CD8-positive, alpha-beta memory T cell (primary cell): Measurements from ENCODE around the gene PFKL. TPM values are rescaled to one million over a fixed set of nuclear protein-coding genes. Genes with fewer than 3 reads are reported as not detected.

ENCODE experiments used
- CTCF ChIA-PET: fragments of 350-600 bp; sonication (Branson Sonifier 250); formaldehyde crosslinking; loops from one replicate; lab custom pipeline; 2021; ENCODE audit warnings: antibody characterized with exemption; lab: Charles Lee
- POLR2A ChIA-PET: fragments of 350-600 bp; sonication (Branson Sonifier 250); formaldehyde crosslinking; loops from one replicate; lab custom pipeline; 2021; ENCODE audit warnings: antibody characterized with exemption; lab: Charles Lee
- DNase-seq, 5 donors: peaks; one replicate each; pipeline versions ENCODE4 v3.0.0 to v3.0.0-alpha.2; 2020 to 2022; ENCODE audit warnings: mixed read lengths in 1 of 5
- H3K27ac ChIP-seq: one replicate; pipeline ENCODE4 v1.7.0; 2013; ENCODE audit warnings: low read depth, mild to moderate bottlenecking, low read length, moderate library complexity
- H3K27me3 ChIP-seq: 2 replicates; pipeline ENCODE4 v1.7.0; 2013; ENCODE audit warnings: low read length, mild to moderate bottlenecking; ENCODE audit not compliant: insufficient read depth, poor library complexity, severe bottlenecking
- H3K36me3 ChIP-seq: 2 replicates; pipeline ENCODE4 v1.7.0; 2013; ENCODE audit warnings: mild to moderate bottlenecking, low read length, moderate library complexity; ENCODE audit not compliant: insufficient read depth
- H3K4me1 ChIP-seq: 2 replicates; pipeline ENCODE4 v1.7.0; 2013; ENCODE audit warnings: mild to moderate bottlenecking, low read length, moderate library complexity; ENCODE audit not compliant: insufficient read depth
- H3K4me3 ChIP-seq: 2 replicates; pipeline ENCODE4 v1.7.0; 2013; ENCODE audit warnings: mild to moderate bottlenecking, low read length
- H3K9me3 ChIP-seq: 2 replicates; pipeline ENCODE4 v1.7.0; 2013; ENCODE audit warnings: mild to moderate bottlenecking, low read length
- H3K27ac Mint-ChIP-seq, 8 donors: one replicate each; pipeline ENCODE4 v1.8.0; 2020 to 2021; ENCODE audit warnings: mixed read lengths in 8 of 8, mild to moderate bottlenecking in 6 of 8, inconsistent platforms in 3 of 8, moderate library complexity in 3 of 8
- H3K27me3 Mint-ChIP-seq, 2 donors: one replicate each; pipeline ENCODE4 v1.8.0; 2020 to 2021; ENCODE audit warnings: mixed read lengths in 2 of 2, mild to moderate bottlenecking in 1 of 2, moderate library complexity in 1 of 2
- H3K36me3 Mint-ChIP-seq, 3 donors: one replicate each; pipeline ENCODE4 v1.8.0; 2020 to 2021; ENCODE audit warnings: mixed read lengths in 3 of 3, inconsistent platforms in 1 of 3, mild to moderate bottlenecking in 1 of 3
- H3K4me1 Mint-ChIP-seq, 3 donors: one replicate each; pipeline ENCODE4 v1.8.0; 2020 to 2021; ENCODE audit warnings: mixed read lengths in 3 of 3, inconsistent platforms in 1 of 3, mild to moderate bottlenecking in 1 of 3
- H3K4me3 Mint-ChIP-seq, 7 donors: one replicate each; pipeline ENCODE4 v1.8.0; 2020 to 2021; ENCODE audit warnings: mixed read lengths in 7 of 7, mild to moderate bottlenecking in 6 of 7, moderate library complexity in 4 of 7, inconsistent platforms in 2 of 7
- H3K9me3 Mint-ChIP-seq, 5 donors: one replicate each; pipeline ENCODE4 v1.8.0; 2020 to 2022; ENCODE audit warnings: mixed read lengths in 5 of 5, mild to moderate bottlenecking in 3 of 5, moderate library complexity in 2 of 5, inconsistent platforms in 1 of 5
- polyA plus RNA-seq: library from polyadenylated mRNA; unstranded; fragments of 300-500 nt; fragmentation: Illumina TruSeq; gene quantifications from one replicate; pipeline ENCODE4 v1.2.3, GENCODE V29; 2021
- total RNA-seq, 2 experiments: library from RNA; stranded (reverse); gene quantifications; one replicate each; pipeline ENCODE4 v1.2.3, GENCODE V29; 2021

Gene PFKL
- total and polyA plus RNA-seq, 3 experiments from 2014 or later, result 105 to 129 (median 122) TPM

GRCh38 chr21:44294391-44295162, 5.3 kb upstream of the PFKL start:
- Histone ChIP-seq H3K9me3 (no peaks in the 10 kb centered on the region), H3K36me3 (no peaks in the 10 kb centered on the region), H3K4me3 (no peak overlapping the region), H3K27ac (no peak overlapping the region), H3K27me3 (no peaks in the 10 kb centered on the region), H3K4me1 (peaks cover 36% of the 10 kb centered on the region)
- DNase-seq, result peak in 2 of 5 donors; percentile 14 to 43
- ChIA-PET CTCF (no interaction called here), POLR2A (no interaction called here)
- no peak overlapping the region for H3K4me3 Mint-ChIP-seq
- H3K4me1 Mint-ChIP-seq, result peaks cover 20 to 41% (median 22%) of the 10 kb centered on the region in 3 donors
- no peaks in the 10 kb centered on the region for H3K27me3 Mint-ChIP-seq
- peaks cover 0 to 3% (median 0%) of the 10 kb centered on the region in 3 donors for H3K36me3 Mint-ChIP-seq
- no peaks in the 10 kb centered on the region for H3K9me3 Mint-ChIP-seq
- peak overlapping the region in 3 of 8 donors; percentile 17 to 61 (median 53) for H3K27ac Mint-ChIP-seq

DNA sequence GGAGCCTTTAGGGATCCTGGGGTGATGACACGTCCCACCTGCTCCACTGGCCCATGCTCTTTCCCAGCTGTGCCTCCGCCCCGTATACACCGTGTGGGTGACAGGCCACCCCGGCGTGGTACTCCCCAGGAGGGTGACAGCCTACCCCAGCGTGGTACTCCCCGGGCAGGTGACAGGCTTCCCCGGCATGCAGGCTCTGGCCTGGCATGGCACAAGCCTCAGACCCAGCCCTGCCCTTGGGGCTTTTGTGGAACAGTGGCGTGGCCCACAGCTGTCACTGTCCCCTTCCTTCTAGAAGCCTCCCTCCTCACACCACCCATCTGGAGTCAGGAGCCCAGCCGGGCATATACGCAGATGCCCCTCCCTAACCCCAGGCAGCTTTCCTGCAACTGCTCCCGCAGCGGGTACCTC, 4.7 kb upstream of the PFKL start:
- CTCF ChIA-PET, result no interaction called here
- POLR2A ChIA-PET, result interaction anchor here (0.6 kb wide), 1 partner anchor 24 kb away, joined by 8 read pairs; no protein-coding TSS in a partner anchor
- H3K9me3 ChIP-seq, result no peaks in the 10 kb centered on the region
- Mint-ChIP-seq H3K4me3 (peak overlapping the region in 2 of 7 donors; percentile 32 to 39), H3K4me1 (peaks cover 20 to 41% (median 22%) of the 10 kb centered on the region in 3 donors), H3K36me3 (peaks cover 0 to 3% (median 0%) of the 10 kb centered on the region in 3 donors), H3K9me3 (no peaks in the 10 kb centered on the region), H3K27me3 (no peaks in the 10 kb centered on the region), H3K27ac (peak overlapping the region in 1 of 8 donors; percentile 36)
- no peaks in the 10 kb centered on the region for H3K36me3 ChIP-seq
- peak in 1 of 5 donors; percentile 22 for DNase-seq
- H3K27ac ChIP-seq, result no peak overlapping the region
- H3K4me3 ChIP-seq, result no peak overlapping the region
- no peaks in the 10 kb centered on the region for H3K27me3 ChIP-seq
- peaks cover 36% of the 10 kb centered on the region for H3K4me1 ChIP-seq

DNA sequence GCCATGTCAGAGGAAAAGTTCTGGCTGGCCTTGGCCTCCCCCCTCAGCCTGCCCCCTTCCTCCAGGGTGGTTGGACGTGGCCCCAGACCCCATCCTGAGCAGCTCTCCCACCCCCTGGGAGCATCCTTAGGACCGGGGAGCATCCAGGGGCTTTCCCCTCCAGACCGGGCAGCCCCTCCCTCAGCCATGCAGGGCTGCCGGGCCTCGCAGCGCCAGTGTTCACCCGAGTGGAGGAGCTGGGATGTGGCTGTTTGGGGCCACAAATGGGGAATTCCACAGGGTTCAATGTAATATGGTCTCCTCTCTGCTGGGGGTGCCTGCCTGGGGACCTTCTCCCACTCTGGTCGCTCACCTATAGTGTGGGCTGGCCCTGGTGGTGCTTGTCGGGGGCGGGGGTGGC, 4.2 kb upstream of the PFKL start:
- no peak for DNase-seq
- Histone ChIP-seq H3K27me3 (no peaks in the 10 kb centered on the region), H3K4me1 (peaks cover 37% of the 10 kb centered on the region), H3K36me3 (no peaks in the 10 kb centered on the region), H3K9me3 (no peaks in the 10 kb centered on the region), H3K27ac (no peak overlapping the region), H3K4me3 (no peak overlapping the region)
- ChIA-PET CTCF (interaction anchor here (0.9 kb wide), 1 partner anchor 8 kb away, joined by 3 read pairs; no protein-coding TSS in a partner anchor), POLR2A (interaction anchor here (0.6 kb wide), 1 partner anchor 24 kb away, joined by 8 read pairs; no protein-coding TSS in a partner anchor)
- Mint-ChIP-seq H3K27ac (no peak overlapping the region), H3K9me3 (no peaks in the 10 kb centered on the region), H3K4me1 (peaks cover 18 to 42% (median 23%) of the 10 kb centered on the region in 3 donors), H3K36me3 (peaks cover 0 to 3% (median 0%) of the 10 kb centered on the region in 3 donors), H3K27me3 (no peaks in the 10 kb centered on the region), H3K4me3 (no peak overlapping the region)

- POLR2A ChIA-PET, result no interaction called here
- Histone ChIP-seq H3K36me3 (no peaks in the 10 kb centered on the region), H3K27ac (no peak overlapping the region), H3K4me1 (peaks cover 41% of the 10 kb centered on the region), H3K4me3 (no peak overlapping the region), H3K27me3 (no peaks in the 10 kb centered on the region), H3K9me3 (no peaks in the 10 kb centered on the region)
- Mint-ChIP-seq H3K36me3 (peaks cover 0 to 3% (median 0%) of the 10 kb centered on the region in 3 donors), H3K27me3 (no peaks in the 10 kb centered on the region), H3K4me3 (no peak overlapping the region), H3K27ac (no peak overlapping the region), H3K4me1 (peaks cover 21 to 47% (median 27%) of the 10 kb centered on the region in 3 donors), H3K9me3 (no peaks in the 10 kb centered on the region)
- DNase-seq, result no peak
- CTCF ChIA-PET, result interaction anchor here (0.9 to 2.4 kb wide), 2 partner anchors 9 to 12 kb away, joined by 3 to 11 read pairs; no protein-coding TSS in a partner anchor
Observed at GRCh38 chr21:44296103-44296519, 3.7 kb upstream of the PFKL start.

DNA sequence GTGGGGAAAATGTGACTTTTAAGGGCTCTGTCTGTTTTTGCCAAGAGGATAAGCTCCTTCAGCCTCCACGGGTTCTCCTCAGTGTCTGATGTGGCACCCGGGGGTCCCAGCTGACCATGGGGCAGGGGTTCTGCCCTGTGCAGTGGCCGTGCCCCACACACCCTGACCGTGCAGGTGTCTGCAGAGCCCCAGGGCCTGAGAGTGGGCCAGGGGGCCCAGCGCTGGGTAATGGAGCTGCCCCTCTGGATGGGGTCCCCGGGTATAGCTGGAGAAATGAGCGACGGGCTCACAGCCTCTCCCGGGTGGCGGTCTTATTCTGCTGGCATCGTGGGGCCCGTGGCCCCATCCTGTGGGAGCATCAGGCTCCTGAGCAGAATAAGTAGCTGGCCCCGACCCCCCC, 2.9 kb upstream of the PFKL start:
- peaks cover 0 to 3% (median 0%) of the 10 kb centered on the region in 3 donors for H3K36me3 Mint-ChIP-seq
- Histone ChIP-seq H3K36me3 (no peaks in the 10 kb centered on the region), H3K27me3 (no peaks in the 10 kb centered on the region), H3K4me3 (no peak overlapping the region), H3K9me3 (no peaks in the 10 kb centered on the region), H3K27ac (no peak overlapping the region), H3K4me1 (peaks cover 49% of the 10 kb centered on the region)
- H3K27me3 Mint-ChIP-seq, result no peaks in the 10 kb centered on the region
- POLR2A ChIA-PET, result no interaction called here
- H3K9me3 Mint-ChIP-seq, result no peaks in the 10 kb centered on the region
- H3K4me3 Mint-ChIP-seq, result no peak overlapping the region
- H3K4me1 Mint-ChIP-seq, result peaks cover 24 to 55% (median 32%) of the 10 kb centered on the region in 3 donors
- CTCF ChIA-PET, result interaction anchor here (0.7 to 2.4 kb wide), 8 partner anchors 9 to 284 kb away, joined by 3 to 11 read pairs (median 4); no protein-coding TSS in a partner anchor
- H3K27ac Mint-ChIP-seq, result no peak overlapping the region
- no peak for DNase-seq

DNA sequence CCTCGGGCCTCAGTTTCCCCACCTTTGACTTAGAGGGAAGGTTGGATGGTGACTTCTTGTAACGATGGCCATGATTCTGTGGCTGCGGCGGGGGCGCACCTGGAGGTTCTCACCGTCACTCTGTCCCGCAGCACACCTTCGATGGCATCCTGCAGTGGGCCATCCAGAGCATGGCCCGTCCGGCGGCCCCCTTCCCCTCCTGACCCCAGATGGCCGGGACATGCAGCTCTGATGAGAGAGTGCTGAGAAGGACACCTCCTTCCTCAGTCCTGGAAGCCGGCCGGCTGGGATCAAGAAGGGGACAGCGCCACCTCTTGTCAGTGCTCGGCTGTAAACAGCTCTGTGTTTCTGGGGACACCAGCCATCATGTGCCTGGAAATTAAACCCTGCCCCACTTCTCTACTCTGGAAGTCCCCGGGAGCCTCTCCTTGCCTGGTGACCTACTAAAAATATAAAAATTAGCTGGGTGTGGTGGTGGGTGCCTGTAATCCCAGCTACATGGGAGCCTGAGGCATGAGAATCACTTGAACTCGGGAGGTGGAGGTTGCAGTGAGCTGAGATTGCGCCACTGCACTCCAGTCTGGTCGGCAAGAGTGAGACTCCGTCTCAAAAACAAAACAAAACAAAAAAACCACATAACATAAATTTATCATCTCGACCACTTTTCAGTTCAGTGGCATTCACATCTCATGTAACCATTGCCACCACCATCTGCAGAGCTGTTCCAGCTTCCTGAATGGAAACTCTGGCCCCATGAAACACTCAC, 2.1 kb upstream of the PFKL start:
- Mint-ChIP-seq H3K4me1 (peaks cover 30 to 59% (median 40%) of the 10 kb centered on the region in 3 donors), H3K4me3 (peak overlapping the region; percentile 48 to 86 (median 66)), H3K36me3 (peaks cover 0 to 3% (median 0%) of the 10 kb centered on the region in 3 donors), H3K27me3 (no peaks in the 10 kb centered on the region), H3K9me3 (no peaks in the 10 kb centered on the region), H3K27ac (peak overlapping the region in 7 of 8 donors; percentile 47 to 87 (median 72))
- Histone ChIP-seq H3K9me3 (no peaks in the 10 kb centered on the region), H3K27ac (no peak overlapping the region), H3K27me3 (no peaks in the 10 kb centered on the region), H3K36me3 (no peaks in the 10 kb centered on the region), H3K4me1 (peaks cover 57% of the 10 kb centered on the region), H3K4me3 (no peak overlapping the region)
- ChIA-PET POLR2A (no interaction called here), CTCF (interaction anchor here (0.7 to 2.4 kb wide), 13 partner anchors 10 to 285 kb away, joined by 3 to 11 read pairs (median 4); no protein-coding TSS in a partner anchor)
- DNase-seq, result peak; percentile 58 to 78 (median 63)

DNA sequence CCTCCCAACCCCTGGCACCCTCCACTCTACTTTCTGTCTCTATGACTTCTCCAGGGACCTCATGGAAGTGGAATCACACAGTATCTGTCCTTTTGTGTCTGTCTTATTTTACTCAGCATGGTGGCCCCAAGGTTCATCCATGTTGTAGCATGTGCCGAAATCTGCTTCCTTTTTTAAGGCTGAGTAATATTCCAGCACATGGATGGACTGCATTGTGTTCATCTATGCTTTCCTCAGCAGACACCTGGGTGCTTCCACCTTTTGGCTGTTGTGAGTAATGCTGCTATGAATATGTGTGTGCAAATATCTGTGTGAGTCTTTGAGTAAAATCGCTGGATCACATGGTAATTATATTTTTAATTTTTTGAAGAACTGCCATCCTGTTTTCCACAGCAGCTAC, 1.6 kb upstream of the PFKL start:
- Histone ChIP-seq H3K27ac (no peak overlapping the region), H3K4me1 (peaks cover 60% of the 10 kb centered on the region), H3K36me3 (no peaks in the 10 kb centered on the region), H3K27me3 (no peaks in the 10 kb centered on the region), H3K9me3 (no peaks in the 10 kb centered on the region), H3K4me3 (no peak overlapping the region)
- H3K27ac Mint-ChIP-seq, result peak overlapping the region in 6 of 8 donors; percentile 27 to 87 (median 68)
- H3K4me3 Mint-ChIP-seq, result peak overlapping the region; percentile 48 to 86 (median 66)
- ChIA-PET POLR2A (no interaction called here), CTCF (interaction anchor here (0.8 to 2.4 kb wide), 12 partner anchors 10 to 285 kb away, joined by 3 to 11 read pairs (median 4); no protein-coding TSS in a partner anchor)
- DNase-seq, result no peak
- H3K4me1 Mint-ChIP-seq, result peaks cover 31 to 62% (median 43%) of the 10 kb centered on the region in 3 donors
- peaks cover 0 to 3% (median 0%) of the 10 kb centered on the region in 3 donors for H3K36me3 Mint-ChIP-seq
- H3K27me3 Mint-ChIP-seq, result no peaks in the 10 kb centered on the region
- no peaks in the 10 kb centered on the region for H3K9me3 Mint-ChIP-seq
